Heart left ventricle (tissue), 13 donors: ENCODE measurements around the gene IGSF5.

ENCODE experiments used
- POLR2A ChIP-seq, 2 donors: fragments of 450-650 bp; IDR thresholded peaks; one replicate each; pipeline ENCODE4 v1.6.1; 2017; ENCODE audit warnings: antibody characterized with exemption in 2 of 2, mild to moderate bottlenecking in 2 of 2, moderate library complexity in 2 of 2
- TF ChIP-seq, protein P1 (sequence below), 12 donors: fragments of 200-600 bp; sonication (generic) in 4 of 12; IDR thresholded peaks; one replicate each; pipeline versions ENCODE4 v1.5.0 to v1.8.0; 2018 to 2022; ENCODE audit warnings: antibody characterized with exemption in 12 of 12, mild to moderate bottlenecking in 5 of 12
- donor health status: ischemic (EF 13 %, LVEDD 7.1; RV severe dilation, severe dysfunction).
- donor health status: DM: no; HTN: yes; CAD: no.
- donor health status: DM: no; HTN: no; CAD: no.
- donor health status: ischemic (EF 25% LVEDD 6.9; RV normal size, moderate dysfunction).
- donor health status: ischemic (EF 25% LVEDD 5.7; RV mildly dilated, moderate dysfunction).
- donor health status: ischemic (EF 35%, LVEDD 5.7; RV mildly dilated, moderate dysfunction).
- donor health status: nonischemic (EF 11% LVEDD 7.7; RV severe dilation, severe dysfunction).
- donor health status: DM: yes; HTN: yes; CAD: no.
- donor health status: PGD.
- donor health status: ischemic (EF 29% LVEDD 5.4; RV normal size, mild dysfunction).
- donor health status: nonischemic (EF 23%, LVEDD 6.1; RV moderate dilation, normal function).

DNA sequence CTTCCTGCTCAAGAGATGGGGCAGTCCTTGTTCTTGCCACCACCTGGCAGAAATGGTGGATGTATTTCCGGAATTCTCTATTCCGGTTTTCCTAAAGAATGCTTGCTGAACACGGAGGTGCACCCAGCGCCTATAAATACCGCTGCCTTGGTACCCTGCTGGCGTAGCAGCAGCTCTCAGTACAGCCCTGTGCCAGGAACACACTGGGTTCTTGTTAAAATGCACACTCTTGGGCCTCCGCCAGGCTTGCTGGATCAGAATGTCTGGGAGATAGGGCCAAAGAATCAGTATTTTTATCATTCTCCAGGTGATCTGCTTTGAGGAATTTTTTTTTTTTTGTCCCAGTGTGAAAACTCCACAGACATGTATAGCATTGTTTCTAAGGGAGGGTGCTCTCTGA, 54.2 kb downstream of the IGSF5 start:
- TF ChIP-seq POLR2A (IDR thresholded peaks at IDR 0.05), result no peak
- TF ChIP-seq, protein P1, sequence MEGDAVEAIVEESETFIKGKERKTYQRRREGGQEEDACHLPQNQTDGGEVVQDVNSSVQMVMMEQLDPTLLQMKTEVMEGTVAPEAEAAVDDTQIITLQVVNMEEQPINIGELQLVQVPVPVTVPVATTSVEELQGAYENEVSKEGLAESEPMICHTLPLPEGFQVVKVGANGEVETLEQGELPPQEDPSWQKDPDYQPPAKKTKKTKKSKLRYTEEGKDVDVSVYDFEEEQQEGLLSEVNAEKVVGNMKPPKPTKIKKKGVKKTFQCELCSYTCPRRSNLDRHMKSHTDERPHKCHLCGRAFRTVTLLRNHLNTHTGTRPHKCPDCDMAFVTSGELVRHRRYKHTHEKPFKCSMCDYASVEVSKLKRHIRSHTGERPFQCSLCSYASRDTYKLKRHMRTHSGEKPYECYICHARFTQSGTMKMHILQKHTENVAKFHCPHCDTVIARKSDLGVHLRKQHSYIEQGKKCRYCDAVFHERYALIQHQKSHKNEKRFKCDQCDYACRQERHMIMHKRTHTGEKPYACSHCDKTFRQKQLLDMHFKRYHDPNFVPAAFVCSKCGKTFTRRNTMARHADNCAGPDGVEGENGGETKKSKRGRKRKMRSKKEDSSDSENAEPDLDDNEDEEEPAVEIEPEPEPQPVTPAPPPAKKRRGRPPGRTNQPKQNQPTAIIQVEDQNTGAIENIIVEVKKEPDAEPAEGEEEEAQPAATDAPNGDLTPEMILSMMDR (IDR thresholded peaks at IDR 0.05), result no peak
